HG03095 (cell line): ENCODE data around the gene ZYG11B.
"Not testable (repeated sequence)": the region's sequence is repeated elsewhere in the genome, so short reads cannot be mapped to it uniquely, and the experiment has no call there.

Source experiments
- ATAC-seq: cut with Tn5 transposase; IDR thresholded peaks from one replicate; pipeline ENCODE4 v1.9.1; 2021; ENCODE audit warnings: moderate library complexity; ENCODE audit not compliant: unreplicated experiment

ZYG11B gene

GRCh38 chr1:52726265-52727113 is at the start of gene ZYG11B:
TSS of gene ZYG11B (plus strand) at chr1:52726453. CDS start at chr1:52726654, 201 bp downstream.
- ATAC-seq = peak; percentile 94

- no peak for ATAC-seq
These were observed 49.0 kb upstream of the ZYG11B start for GRCh38 chr1:52677076-52677806.

- no peak for ATAC-seq
These were observed 47.2 kb upstream of the ZYG11B start for GRCh38 chr1:52679048-52679447.

GRCh38 chr1:52679498-52679897 is 46.8 kb upstream of the ZYG11B start:
- ATAC-seq = no peak

- ATAC-seq = no peak
These were observed 45.9 kb upstream of the ZYG11B start for GRCh38 chr1:52680353-52680752.

GRCh38 chr1:52681136-52681535 is 45.1 kb upstream of the ZYG11B start:
- no peak for ATAC-seq

GRCh38 chr1:52683367-52683940 is 42.8 kb upstream of the ZYG11B start:
- no peak for ATAC-seq

- ATAC-seq = no peak
These were observed 41.7 kb upstream of the ZYG11B start for GRCh38 chr1:52684545-52684944.

- peak; percentile 85 for ATAC-seq
These were observed 39.9 kb upstream of the ZYG11B start for GRCh38 chr1:52686261-52686751.

- no peak for ATAC-seq
These were observed 39.4 kb upstream of the ZYG11B start for GRCh38 chr1:52686830-52687229.

GRCh38 chr1:52691821-52692220 is 34.4 kb upstream of the ZYG11B start:
- no peak for ATAC-seq

- no peak for ATAC-seq
These were observed 33.6 kb upstream of the ZYG11B start for GRCh38 chr1:52692697-52693096.

- not testable (repeated sequence) for ATAC-seq
These were observed 32.9 kb upstream of the ZYG11B start for GRCh38 chr1:52693351-52693750.

- no peak for ATAC-seq
These were observed 32.4 kb upstream of the ZYG11B start for GRCh38 chr1:52693843-52694242.

GRCh38 chr1:52695627-52696026 is 30.6 kb upstream of the ZYG11B start:
- no peak for ATAC-seq

- peak; percentile 43 for ATAC-seq
These were observed 28.2 kb upstream of the ZYG11B start, which contains the start of gene COA7 for GRCh38 chr1:52697795-52698674. TSS of gene COA7 (minus strand) at chr1:52698347. CDS start at chr1:52698326, 21 bp downstream.

GRCh38 chr1:52702886-52703787 is 23.1 kb upstream of the ZYG11B start:
- peak; percentile 85 for ATAC-seq

- no peak for ATAC-seq
These were observed 20.1 kb upstream of the ZYG11B start for GRCh38 chr1:52706136-52706670.
